ENCODE results near the gene SQSTM1. TPM values are rescaled to one million over a fixed set of nuclear protein-coding genes. Genes with fewer than 3 reads are reported as not detected.

The SQSTM1 gene
- total RNA-seq, 2 donors from 2014 or later, result 375 to 469 TPM

DNA sequence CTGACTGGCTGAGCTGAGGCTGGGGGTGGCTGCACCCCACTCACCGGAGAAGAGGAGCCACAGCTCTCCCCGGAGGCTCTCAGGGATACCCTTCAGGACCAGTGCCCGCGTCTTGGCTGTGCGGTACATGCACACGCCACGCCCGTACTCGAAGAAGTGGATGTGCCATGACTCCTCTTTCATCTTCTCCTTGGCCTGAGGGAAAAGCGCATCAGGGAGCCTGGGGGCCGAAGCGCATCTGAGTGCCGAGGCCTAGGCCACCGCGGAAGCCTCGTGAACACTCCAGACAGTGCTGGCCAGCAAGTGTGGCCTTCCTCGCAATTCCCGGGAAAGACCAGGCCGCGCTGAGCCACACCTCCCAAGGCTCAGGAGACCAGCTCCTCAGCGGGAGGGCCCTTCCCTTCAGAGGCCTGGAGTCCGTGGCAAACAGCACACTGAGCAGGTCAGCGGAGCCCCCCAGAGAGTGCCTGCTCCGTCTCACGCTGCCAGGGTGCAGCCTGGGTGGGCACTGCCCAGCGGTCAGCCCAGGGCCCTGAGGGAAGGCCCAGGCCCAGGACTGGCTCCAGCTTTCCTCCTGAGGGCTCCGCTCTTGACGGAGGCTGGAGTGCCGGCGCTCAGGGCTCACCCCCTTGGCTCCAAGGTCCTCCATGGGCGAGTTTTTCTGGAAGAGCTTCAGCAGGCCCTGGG is 58.4 kb downstream of the SQSTM1 start:
- TF ChIP-seq, protein P1, sequence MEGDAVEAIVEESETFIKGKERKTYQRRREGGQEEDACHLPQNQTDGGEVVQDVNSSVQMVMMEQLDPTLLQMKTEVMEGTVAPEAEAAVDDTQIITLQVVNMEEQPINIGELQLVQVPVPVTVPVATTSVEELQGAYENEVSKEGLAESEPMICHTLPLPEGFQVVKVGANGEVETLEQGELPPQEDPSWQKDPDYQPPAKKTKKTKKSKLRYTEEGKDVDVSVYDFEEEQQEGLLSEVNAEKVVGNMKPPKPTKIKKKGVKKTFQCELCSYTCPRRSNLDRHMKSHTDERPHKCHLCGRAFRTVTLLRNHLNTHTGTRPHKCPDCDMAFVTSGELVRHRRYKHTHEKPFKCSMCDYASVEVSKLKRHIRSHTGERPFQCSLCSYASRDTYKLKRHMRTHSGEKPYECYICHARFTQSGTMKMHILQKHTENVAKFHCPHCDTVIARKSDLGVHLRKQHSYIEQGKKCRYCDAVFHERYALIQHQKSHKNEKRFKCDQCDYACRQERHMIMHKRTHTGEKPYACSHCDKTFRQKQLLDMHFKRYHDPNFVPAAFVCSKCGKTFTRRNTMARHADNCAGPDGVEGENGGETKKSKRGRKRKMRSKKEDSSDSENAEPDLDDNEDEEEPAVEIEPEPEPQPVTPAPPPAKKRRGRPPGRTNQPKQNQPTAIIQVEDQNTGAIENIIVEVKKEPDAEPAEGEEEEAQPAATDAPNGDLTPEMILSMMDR (IDR thresholded peaks at IDR 0.05), result no peak
- no peak overlapping the region for H3K4me3 ChIP-seq
- no peaks in the 10 kb centered on the region for H3K27me3 ChIP-seq (replicated peaks; ENCODE audit: insufficient read depth)
- no peaks in the 10 kb centered on the region for H3K4me1 ChIP-seq (ENCODE audit: control insufficient read depth in 1 of 2, low read depth in 2 of 2)
- H3K9me3 ChIP-seq, result peaks cover 15% of the 10 kb centered on the region
- no peak overlapping the region for H3K27ac ChIP-seq
- H3K36me3 ChIP-seq, result peaks cover 37% of the 10 kb centered on the region
- DNase-seq (ENCODE audit: low spot score), result no peak
- no peak for ATAC-seq (ENCODE audit: insufficient number of reproducible peaks, low FRiP score, low read depth)

GRCh38 chr5:179879690-179880010 is 58.9 kb downstream of the SQSTM1 start:
- Histone ChIP-seq H3K27me3 (replicated peaks; ENCODE audit: insufficient read depth) (no peaks in the 10 kb centered on the region), H3K27ac (no peak overlapping the region), H3K4me3 (no peak overlapping the region), H3K9me3 (peaks cover 15% of the 10 kb centered on the region), H3K4me1 (ENCODE audit: control insufficient read depth in 1 of 2, low read depth in 2 of 2) (no peaks in the 10 kb centered on the region), H3K36me3 (peaks cover 37% of the 10 kb centered on the region)
- DNase-seq (ENCODE audit: low spot score), result no peak
- TF ChIP-seq, protein P1 (IDR thresholded peaks at IDR 0.05), result no peak
- no peak for ATAC-seq (ENCODE audit: insufficient number of reproducible peaks, low FRiP score, low read depth)

- ATAC-seq (ENCODE audit: insufficient number of reproducible peaks, low FRiP score, low read depth) (no peak), DNase-seq (ENCODE audit: low spot score) (no peak)
- H3K27me3 ChIP-seq (replicated peaks; ENCODE audit: insufficient read depth), result no peaks in the 10 kb centered on the region
- H3K36me3 ChIP-seq, result peaks cover 33% of the 10 kb centered on the region
- TF ChIP-seq, protein P1 (IDR thresholded peaks at IDR 0.05), result no peak
- H3K4me3 ChIP-seq, result no peak overlapping the region
- H3K4me1 ChIP-seq (ENCODE audit: control insufficient read depth in 1 of 2, low read depth in 2 of 2), result no peaks in the 10 kb centered on the region
- peaks cover 15% of the 10 kb centered on the region for H3K9me3 ChIP-seq
- H3K27ac ChIP-seq, result no peak overlapping the region
Observed at GRCh38 chr5:179880066-179880650, 59.5 kb downstream of the SQSTM1 start.

GRCh38 chr5:179880848-179881590 is 60.3 kb downstream of the SQSTM1 start:
- no peak overlapping the region for H3K27ac ChIP-seq
- TF ChIP-seq, protein P1 (IDR thresholded peaks at IDR 0.05), result no peak
- ATAC-seq (ENCODE audit: insufficient number of reproducible peaks, low FRiP score, low read depth), result no peak
- H3K36me3 ChIP-seq, result peaks cover 27% of the 10 kb centered on the region
- DNase-seq (ENCODE audit: low spot score), result no peak
- H3K4me3 ChIP-seq, result no peak overlapping the region
- H3K9me3 ChIP-seq, result peaks cover 15% of the 10 kb centered on the region
- no peaks in the 10 kb centered on the region for H3K4me1 ChIP-seq (ENCODE audit: control insufficient read depth in 1 of 2, low read depth in 2 of 2)
- H3K27me3 ChIP-seq (replicated peaks; ENCODE audit: insufficient read depth), result no peaks in the 10 kb centered on the region

DNA sequence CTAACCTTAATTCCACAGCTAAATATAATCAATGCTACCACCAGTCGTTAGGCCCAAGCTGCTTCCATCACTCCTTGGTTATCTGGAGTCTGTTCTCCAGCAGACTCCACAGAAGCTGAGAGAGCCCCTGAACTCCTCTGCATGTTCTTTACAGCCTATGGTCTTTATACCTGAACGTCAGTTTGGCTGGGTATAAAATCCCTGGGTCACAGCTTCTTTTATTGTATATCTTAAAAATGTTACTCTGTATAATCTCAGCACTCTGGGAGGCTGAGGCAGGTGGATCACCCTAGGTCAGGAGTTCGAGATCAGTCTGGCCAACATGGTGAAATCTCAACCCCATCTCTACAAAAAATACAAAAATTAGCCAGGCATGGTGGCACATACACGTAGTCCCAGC is 61.6 kb downstream of the SQSTM1 start:
- Histone ChIP-seq H3K4me3 (no peak overlapping the region), H3K9me3 (peaks cover 15% of the 10 kb centered on the region), H3K36me3 (peaks cover 39% of the 10 kb centered on the region), H3K27me3 (replicated peaks; ENCODE audit: insufficient read depth) (no peaks in the 10 kb centered on the region), H3K4me1 (ENCODE audit: control insufficient read depth in 1 of 2, low read depth in 2 of 2) (no peaks in the 10 kb centered on the region), H3K27ac (no peak overlapping the region)
- no peak for ATAC-seq (ENCODE audit: insufficient number of reproducible peaks, low FRiP score, low read depth)
- no peak for DNase-seq (ENCODE audit: low spot score)
- TF ChIP-seq, protein P1 (IDR thresholded peaks at IDR 0.05), result no peak
